Smooth muscle cell of the brain vasculature (primary cell): ENCODE measurements around the gene RHBDF2.
A peak's percentile ranks its signal among the peaks of the same experiment; 100 is the strongest.

ENCODE experiments used
- DNase-seq: peaks from one replicate; pipeline ENCODE4 v3.0.0-alpha.2; 2012; ENCODE audit warnings: low read depth, low spot score

RHBDF2 gene

DNA sequence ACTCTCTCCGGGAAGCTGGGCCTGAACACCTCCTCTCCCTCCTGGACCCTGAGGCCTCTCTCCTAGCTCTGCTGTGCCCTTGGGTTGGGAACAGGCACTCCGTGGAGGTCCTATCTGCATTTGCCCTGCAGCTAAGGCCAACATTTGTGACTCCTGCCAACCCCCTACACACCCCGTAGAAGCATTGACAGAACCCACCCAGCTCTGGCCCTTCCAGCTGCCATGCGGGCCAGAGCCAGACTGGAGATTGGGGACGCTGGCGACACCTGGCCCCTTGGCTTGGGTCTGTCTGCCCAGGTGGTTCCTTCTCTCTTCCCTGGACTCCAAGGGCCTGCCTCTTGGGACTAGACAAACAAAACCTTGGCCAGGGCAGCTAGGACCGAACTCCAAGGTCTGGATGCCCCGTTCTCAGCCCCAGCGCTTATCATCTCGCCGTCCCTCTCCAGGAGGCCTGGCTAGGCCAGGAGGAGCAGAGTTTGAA is 644 bp upstream of the RHBDF2 start:
- DNase-seq: no peak

DNA sequence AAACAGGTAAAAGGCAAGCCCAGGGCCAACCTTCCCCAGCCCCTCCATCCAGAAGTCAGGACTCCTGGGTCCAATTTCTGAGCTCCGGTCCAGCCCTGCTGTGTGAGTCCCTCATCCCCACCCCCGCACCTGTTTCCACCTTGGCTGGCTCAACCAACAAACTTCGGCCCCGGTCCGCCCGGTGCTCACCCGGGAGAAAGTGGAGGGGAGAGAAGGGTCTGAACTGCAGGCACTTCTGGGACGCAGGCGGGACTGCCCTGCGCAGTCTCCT is 541 bp downstream of the RHBDF2 start:
- no peak for DNase-seq

DNA sequence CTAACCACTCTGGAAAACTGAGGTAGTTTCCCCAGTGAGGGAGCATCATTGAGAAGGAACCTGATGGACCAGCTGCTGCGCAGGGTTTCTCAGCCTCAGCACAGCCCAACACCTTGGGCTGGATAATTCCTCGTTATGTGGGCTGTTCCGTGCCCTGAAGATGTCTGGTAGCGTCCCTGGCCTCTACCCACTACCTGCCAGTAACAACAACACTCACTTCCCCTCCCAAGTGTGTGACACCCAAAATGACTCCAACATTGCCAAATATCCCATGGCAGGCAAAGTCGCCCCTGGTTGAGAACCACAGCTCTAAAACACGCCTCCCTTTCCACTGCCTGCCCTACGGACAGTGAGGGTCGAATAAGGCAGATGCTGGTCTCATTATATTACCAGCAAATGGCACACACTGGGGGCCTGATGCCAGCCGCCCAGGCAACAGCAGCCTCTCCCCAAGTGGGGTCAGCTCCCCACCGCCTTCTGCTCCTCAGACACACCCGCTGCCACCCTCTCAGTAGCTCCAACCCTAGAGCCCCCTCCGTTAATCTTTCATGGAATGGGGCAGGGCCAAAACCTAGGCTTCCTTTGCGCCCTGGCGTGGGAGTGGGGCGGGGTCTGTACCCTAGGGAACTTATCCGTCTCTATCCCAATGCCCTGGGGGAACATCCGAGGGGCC is 1.0 kb downstream of the RHBDF2 start:
- DNase-seq: no peak

- DNase-seq: no peak
These were observed 2.0 kb downstream of the RHBDF2 start for GRCh38 chr17:76499267-76499667.

GRCh38 chr17:76498876-76499251 is 2.4 kb downstream of the RHBDF2 start:
- DNase-seq: no peak

GRCh38 chr17:76497979-76498875 is 3.0 kb downstream of the RHBDF2 start:
- peak; percentile 51 for DNase-seq

DNA sequence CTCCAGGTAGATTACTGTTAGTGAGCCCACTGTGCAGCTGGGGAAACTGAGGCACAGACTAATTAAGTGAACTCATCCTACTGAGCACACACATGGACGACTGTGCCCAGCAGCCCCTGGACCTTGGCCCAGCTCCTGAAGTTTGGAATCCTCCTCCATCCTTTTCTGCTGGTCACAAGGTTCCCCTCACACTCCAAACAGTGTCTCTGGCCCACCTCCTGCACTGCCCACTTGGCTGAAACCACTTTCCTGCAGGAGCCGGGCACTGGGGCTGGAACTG is 3.6 kb downstream of the RHBDF2 start:
- DNase-seq: no peak

DNA sequence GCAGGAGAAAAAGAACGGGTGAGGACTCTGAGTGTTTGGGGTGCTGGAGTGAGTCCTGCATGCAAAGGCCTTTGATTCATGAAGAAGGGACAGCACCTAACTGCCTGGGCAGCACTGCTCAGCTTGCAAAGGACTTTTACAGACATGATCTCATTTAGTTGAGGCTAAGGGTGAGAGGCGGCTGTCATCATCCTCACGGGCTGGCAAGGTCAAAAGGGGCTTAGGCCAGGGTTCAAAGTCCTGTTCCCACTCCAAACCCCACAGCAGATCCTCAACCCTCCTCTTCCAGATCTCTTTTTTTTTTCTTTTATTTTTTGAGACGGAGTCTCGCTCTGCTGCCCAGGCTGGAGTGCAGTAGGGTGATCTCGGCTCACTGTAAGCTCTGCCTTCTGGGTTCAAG is 4.8 kb downstream of the RHBDF2 start:
- no peak for DNase-seq

DNA sequence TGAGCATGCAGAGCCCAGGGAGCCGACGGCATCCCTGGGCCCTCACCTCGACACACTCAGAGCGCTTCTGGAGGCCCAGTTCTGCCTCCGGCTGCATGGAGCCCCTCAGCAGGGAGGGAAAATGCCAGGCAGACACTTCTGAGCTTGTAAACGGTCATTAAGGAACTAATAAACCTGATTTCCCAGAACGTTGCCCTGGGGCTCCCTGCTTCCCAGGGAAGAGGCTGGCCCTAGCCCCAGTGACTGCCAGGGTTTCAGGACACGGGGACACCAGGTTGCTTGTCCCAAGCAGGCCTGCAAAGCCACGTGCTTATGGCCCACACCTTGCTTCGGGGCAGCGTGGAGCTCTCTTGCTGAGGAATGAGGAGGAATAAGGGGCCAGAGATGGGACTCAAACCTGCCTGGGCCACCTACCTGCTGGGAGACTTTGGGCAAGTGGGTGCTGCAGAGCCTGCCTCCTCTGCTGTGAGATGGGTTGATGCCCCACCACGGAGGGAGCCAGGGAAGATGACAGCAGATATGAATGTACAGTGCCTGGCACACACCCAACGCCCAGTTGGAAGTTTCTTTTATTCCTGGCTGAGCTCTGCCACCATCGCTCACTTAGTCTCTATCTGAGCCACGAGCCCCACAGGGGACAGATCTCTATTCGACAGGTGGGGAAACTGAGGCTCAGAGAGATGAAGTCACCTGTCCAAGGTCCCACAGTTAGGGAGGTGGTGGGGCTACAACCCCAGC is 5.4 kb downstream of the RHBDF2 start:
- no peak for DNase-seq

DNA sequence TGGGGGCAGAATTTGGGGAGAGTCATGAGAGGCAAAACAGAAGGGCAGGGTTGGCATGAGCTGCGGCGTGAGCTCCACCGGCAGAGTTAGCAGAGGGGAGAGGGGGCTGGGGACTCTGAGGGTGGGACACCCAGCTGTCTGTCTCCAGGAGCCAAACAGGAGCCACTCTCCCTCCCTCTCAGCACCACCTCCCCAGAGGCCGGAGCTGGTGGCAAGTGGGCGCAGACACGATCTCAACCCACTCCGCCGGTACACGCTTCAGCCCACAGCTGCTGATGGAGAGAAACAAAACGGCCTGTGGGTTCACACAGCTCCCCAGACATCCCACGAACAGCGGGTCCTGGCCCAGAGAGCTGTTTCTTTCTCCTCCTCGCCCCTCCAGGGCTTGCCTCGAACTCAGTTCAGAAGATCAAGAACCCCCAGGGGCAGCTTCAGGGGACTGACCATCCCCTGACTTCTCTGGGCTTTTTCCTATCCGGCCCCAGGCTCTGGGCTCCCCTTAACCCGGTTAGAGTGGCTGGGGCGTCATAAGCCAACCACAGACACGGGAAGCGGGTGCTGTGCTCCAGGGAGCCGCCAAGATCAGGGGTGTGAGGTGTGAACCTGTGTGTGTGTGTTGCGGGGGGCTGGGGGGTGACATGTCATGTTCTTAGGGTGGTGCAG is 7.6 kb downstream of the RHBDF2 start:
- no peak for DNase-seq

- peak; percentile 85 for DNase-seq
These were observed 8.2 kb downstream of the RHBDF2 start for GRCh38 chr17:76492989-76493501.

- no peak for DNase-seq
These were observed 8.9 kb downstream of the RHBDF2 start for GRCh38 chr17:76492123-76492988.

DNA sequence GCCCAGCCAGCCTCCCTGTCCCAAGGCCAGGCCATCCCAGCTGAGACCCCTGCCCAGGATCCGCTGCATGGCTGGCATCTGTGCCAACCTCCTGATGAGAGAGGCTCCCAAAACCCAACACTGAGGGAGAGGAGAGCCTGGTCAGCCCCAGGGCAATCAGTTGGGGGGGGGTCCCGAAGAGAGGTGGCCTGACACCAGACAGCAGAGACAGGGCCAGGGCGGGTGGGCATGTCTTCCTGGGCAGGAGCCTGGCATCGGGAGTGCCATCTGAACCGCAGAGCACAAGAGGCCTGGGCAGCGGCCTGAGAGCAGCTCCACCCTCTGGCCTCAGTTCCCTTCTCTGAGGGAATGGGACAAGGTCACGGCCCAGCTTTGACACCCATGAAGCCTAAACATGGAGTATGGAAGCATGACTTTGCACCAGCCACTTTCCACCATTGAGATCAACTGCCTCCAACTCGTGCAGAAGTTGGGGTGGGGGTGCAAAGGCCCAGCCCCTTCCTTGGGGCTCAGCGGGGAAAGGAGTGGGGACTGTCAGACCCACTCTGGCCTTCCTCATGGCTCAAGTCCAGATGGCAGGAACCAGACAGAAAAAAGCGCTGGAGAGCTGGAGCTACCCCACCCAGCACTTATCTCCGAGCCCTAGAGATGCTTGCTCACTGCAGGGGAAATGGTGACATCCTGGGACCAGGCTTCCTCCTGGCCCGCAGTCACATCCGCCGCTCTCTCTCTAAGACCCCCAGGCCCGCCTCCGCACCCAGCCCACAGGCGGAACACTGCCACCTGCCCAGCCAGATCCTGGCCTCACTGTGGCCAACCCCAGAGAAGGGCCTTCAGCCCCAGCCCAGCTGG is 9.7 kb downstream of the RHBDF2 start:
- no peak for DNase-seq

DNA sequence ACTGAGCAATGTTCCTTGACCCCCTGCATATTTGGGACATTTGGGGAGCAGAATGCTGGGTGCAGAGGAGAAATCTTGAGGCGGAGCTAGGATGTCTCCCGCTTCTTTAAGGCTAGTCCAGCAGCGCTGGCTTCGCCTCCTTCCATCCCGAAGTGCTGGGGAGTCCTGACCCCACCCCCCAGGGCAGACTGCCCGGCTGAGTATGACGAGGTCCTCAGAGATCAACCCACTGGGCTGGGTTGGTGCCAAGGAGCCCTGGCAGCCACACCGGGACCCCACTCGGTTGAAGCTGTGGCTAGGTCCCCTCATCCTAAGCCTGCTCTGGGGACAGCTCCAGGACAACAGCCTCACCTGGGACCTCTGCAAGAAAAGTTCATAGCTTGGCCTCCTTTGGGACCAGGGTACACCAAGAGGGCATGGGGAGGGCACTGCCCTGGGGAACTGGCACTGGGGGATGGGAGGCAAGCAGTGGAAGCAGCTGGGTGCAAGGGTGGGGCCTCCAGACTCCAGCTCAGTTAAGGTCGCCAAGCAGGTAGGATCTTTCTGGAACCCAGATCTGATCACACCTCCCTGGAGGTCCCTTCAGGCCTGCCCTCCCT is 11.0 kb downstream of the RHBDF2 start:
- no peak for DNase-seq

- no peak for DNase-seq
These were observed 13.6 kb downstream of the RHBDF2 start for GRCh38 chr17:76487451-76488192.

- DNase-seq: no peak
These were observed 15.7 kb downstream of the RHBDF2 start for GRCh38 chr17:76485569-76485968.

DNA sequence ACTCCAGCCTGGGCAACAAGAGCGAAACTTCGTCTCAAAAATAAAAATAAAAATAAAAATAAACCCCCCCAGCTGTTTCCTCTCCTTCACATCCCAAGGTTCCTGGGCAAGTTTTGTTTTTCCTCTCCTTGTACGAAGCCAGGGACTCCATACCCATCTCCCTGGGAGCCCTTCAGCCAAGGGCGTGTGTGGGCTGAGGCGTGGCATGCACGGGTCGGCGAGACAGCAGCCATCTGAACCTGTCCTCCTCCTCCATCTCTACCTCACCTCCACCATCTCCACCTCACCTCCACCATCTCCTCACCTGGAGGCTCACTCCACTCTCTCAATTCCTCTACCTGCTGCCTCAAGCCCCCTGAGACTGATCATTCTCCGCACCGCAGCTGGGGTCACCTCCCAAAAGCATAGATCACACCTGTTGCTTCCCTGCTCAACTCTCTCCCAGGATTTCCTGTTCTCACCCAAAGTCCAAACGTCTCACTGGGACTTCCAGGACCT is 16.9 kb downstream of the RHBDF2 start:
- no peak for DNase-seq

- DNase-seq: no peak
These were observed 20.1 kb downstream of the RHBDF2 start for GRCh38 chr17:76481071-76481655.
